GM19240 (cell line): Measurements from ENCODE around the gene CEP72.
A peak's percentile ranks its signal among the peaks of the same experiment; 100 is the strongest.
"Not testable (repeated sequence)": the region's sequence is repeated elsewhere in the genome, so short reads cannot be mapped to it uniquely, and the experiment has no call there.

Source experiments
- DNase-seq: peaks from one replicate; pipeline ENCODE4 v3.0.0; 2011; ENCODE audit warnings: low spot score; ENCODE audit not compliant: insufficient read length

Gene CEP72

GRCh38 chr5:671459-672328 lies 59.6 kb downstream of the CEP72 start:
- DNase-seq = peak; percentile 70

GRCh38 chr5:672329-673160 lies 60.4 kb downstream of the CEP72 start:
- DNase-seq = no peak

GRCh38 chr5:673161-673830 lies 61.2 kb downstream of the CEP72 start:
- DNase-seq = no peak

GRCh38 chr5:673831-674629 lies 61.9 kb downstream of the CEP72 start:
- DNase-seq = no peak

GRCh38 chr5:674630-675011 lies 62.5 kb downstream of the CEP72 start:
- DNase-seq = no peak

- no peak for DNase-seq
Measured at GRCh38 chr5:675111-675870, 63.2 kb downstream of the CEP72 start.

GRCh38 chr5:675871-676698 lies 63.9 kb downstream of the CEP72 start:
- no peak for DNase-seq

- DNase-seq = no peak
Measured at GRCh38 chr5:676699-677076, 64.5 kb downstream of the CEP72 start.

- no peak for DNase-seq
Measured at GRCh38 chr5:677131-678101, 65.3 kb downstream of the CEP72 start.

- DNase-seq = not testable (repeated sequence)
Measured at GRCh38 chr5:678521-678920, 66.4 kb downstream of the CEP72 start.

GRCh38 chr5:679166-679895 lies 67.2 kb downstream of the CEP72 start:
- not testable (repeated sequence) for DNase-seq

- DNase-seq = not testable (repeated sequence)
Measured at GRCh38 chr5:680118-680795, 68.1 kb downstream of the CEP72 start.

GRCh38 chr5:680836-681235 lies 68.7 kb downstream of the CEP72 start:
- DNase-seq = not testable (repeated sequence)

GRCh38 chr5:681317-682191 lies 69.4 kb downstream of the CEP72 start:
- DNase-seq = not testable (repeated sequence)

GRCh38 chr5:682216-682615 lies 70.1 kb downstream of the CEP72 start:
- not testable (repeated sequence) for DNase-seq
